ENCODE results near the gene RIMKLB. TPM values are rescaled to one million over a fixed set of nuclear protein-coding genes. Genes with fewer than 3 reads are reported as not detected.
"Not testable (repeated sequence)": the region's sequence is repeated elsewhere in the genome, so short reads cannot be mapped to it uniquely, and the experiment has no call there.

RIMKLB gene
- polyA plus RNA-seq, 1 of the 3 experiments (the other 2 are of a cell fraction) = 24.5 TPM

GRCh38 chr12:8820676-8821407 lies 123.1 kb downstream of the RIMKLB start:
- H3K27me3 ChIP-seq (ENCODE audit: insufficient read depth); POLR2A ChIA-PET; H3K79me2 ChIP-seq (ENCODE audit: insufficient read depth); H3K9me3 ChIP-seq; H3K4me2 ChIP-seq; H4K20me1 ChIP-seq (ENCODE audit: insufficient read depth); H2AFZ ChIP-seq (ENCODE audit: low read depth); H3K27ac ChIP-seq (ENCODE audit: low read depth in 2 of 2, low read length in 1 of 2); H3K4me3 ChIP-seq (ENCODE audit: low read depth in 2 of 2, low read length in 1 of 2); H3K36me3 ChIP-seq (replicated peaks in 1 of 2; ENCODE audit: control insufficient read depth in 1 of 2, insufficient read depth in 2 of 2, low read length in 1 of 2); H3K4me1 ChIP-seq (ENCODE audit: control insufficient read depth in 1 of 2, insufficient read depth in 2 of 2, low read depth in 1 of 2, low read length in 1 of 2); H3K9me2 ChIP-seq; H3F3A ChIP-seq (replicated peaks; ENCODE audit: insufficient read depth); H3K9ac ChIP-seq; DNase-seq: not testable (repeated sequence)
- CTCF ChIA-PET = interaction anchor here (13.2 kb wide), 1 partner anchor 141 kb away, joined by 161 read pairs; no protein-coding TSS in a partner anchor
- WGBS (ENCODE audit: low lambda C conversion rate) = 62% methylated on average over 8 of the region's 8 CpGs

GRCh38 chr12:8821591-8821990 lies 123.8 kb downstream of the RIMKLB start:
- H3K9me2 ChIP-seq = no peaks in the 10 kb centered on the region
- ChIA-PET POLR2A (no interaction called here), CTCF (interaction anchor here (1.4 to 13.2 kb wide), 3 partner anchors 42 to 277 kb away, joined by 3 to 161 read pairs (median 11); no protein-coding TSS in a partner anchor)
- H2AFZ ChIP-seq (ENCODE audit: low read depth) = no peak overlapping the region
- H3K4me2 ChIP-seq = no peak overlapping the region
- TF ChIP-seq PBX3 (IDR thresholded peaks at IDR 0.05) (no peak), EP300 (IDR thresholded peaks at IDR 0.05; ENCODE audit: borderline replicate concordance in 1 of 2, low read depth in 1 of 2, low read length in 1 of 2) (no peak), ELF1 (IDR thresholded peaks at IDR 0.05) (no peak), FOSL2 (IDR thresholded peaks at IDR 0.05; ENCODE audit: borderline replicate concordance, low read depth) (no peak), EZH2phosphoT487 (IDR thresholded peaks at IDR 0.05; ENCODE audit: borderline replicate concordance, low read depth) (no peak), CHD2 (IDR thresholded peaks at IDR 0.05; ENCODE audit: low read length, partially characterized antibody) (no peak), USF1 (IDR thresholded peaks at IDR 0.05; ENCODE audit: borderline replicate concordance, low read depth) (no peak), GABPA (IDR thresholded peaks at IDR 0.05; ENCODE audit: low read depth) (no peak), RCOR1 (IDR thresholded peaks at IDR 0.05; ENCODE audit: low read length) (no peak)
- TF ChIP-seq, protein P1, sequence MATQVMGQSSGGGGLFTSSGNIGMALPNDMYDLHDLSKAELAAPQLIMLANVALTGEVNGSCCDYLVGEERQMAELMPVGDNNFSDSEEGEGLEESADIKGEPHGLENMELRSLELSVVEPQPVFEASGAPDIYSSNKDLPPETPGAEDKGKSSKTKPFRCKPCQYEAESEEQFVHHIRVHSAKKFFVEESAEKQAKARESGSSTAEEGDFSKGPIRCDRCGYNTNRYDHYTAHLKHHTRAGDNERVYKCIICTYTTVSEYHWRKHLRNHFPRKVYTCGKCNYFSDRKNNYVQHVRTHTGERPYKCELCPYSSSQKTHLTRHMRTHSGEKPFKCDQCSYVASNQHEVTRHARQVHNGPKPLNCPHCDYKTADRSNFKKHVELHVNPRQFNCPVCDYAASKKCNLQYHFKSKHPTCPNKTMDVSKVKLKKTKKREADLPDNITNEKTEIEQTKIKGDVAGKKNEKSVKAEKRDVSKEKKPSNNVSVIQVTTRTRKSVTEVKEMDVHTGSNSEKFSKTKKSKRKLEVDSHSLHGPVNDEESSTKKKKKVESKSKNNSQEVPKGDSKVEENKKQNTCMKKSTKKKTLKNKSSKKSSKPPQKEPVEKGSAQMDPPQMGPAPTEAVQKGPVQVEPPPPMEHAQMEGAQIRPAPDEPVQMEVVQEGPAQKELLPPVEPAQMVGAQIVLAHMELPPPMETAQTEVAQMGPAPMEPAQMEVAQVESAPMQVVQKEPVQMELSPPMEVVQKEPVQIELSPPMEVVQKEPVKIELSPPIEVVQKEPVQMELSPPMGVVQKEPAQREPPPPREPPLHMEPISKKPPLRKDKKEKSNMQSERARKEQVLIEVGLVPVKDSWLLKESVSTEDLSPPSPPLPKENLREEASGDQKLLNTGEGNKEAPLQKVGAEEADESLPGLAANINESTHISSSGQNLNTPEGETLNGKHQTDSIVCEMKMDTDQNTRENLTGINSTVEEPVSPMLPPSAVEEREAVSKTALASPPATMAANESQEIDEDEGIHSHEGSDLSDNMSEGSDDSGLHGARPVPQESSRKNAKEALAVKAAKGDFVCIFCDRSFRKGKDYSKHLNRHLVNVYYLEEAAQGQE (IDR thresholded peaks at IDR 0.05; ENCODE audit: low read depth, low read length) = no peak
- TF ChIP-seq, protein P2, sequence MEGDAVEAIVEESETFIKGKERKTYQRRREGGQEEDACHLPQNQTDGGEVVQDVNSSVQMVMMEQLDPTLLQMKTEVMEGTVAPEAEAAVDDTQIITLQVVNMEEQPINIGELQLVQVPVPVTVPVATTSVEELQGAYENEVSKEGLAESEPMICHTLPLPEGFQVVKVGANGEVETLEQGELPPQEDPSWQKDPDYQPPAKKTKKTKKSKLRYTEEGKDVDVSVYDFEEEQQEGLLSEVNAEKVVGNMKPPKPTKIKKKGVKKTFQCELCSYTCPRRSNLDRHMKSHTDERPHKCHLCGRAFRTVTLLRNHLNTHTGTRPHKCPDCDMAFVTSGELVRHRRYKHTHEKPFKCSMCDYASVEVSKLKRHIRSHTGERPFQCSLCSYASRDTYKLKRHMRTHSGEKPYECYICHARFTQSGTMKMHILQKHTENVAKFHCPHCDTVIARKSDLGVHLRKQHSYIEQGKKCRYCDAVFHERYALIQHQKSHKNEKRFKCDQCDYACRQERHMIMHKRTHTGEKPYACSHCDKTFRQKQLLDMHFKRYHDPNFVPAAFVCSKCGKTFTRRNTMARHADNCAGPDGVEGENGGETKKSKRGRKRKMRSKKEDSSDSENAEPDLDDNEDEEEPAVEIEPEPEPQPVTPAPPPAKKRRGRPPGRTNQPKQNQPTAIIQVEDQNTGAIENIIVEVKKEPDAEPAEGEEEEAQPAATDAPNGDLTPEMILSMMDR (IDR thresholded peaks at IDR 0.05) = no peak
- H3K4me1 ChIP-seq (ENCODE audit: control insufficient read depth in 1 of 2, insufficient read depth in 2 of 2, low read depth in 1 of 2, low read length in 1 of 2) = no peaks in the 10 kb centered on the region; a peak in 1 of 4 replicates
- no peaks in the 10 kb centered on the region for H4K20me1 ChIP-seq (ENCODE audit: insufficient read depth)
- H3K4me3 ChIP-seq (ENCODE audit: low read depth in 2 of 2, low read length in 1 of 2) = no peak overlapping the region
- no peak overlapping the region for H3K27ac ChIP-seq (ENCODE audit: low read depth in 2 of 2, low read length in 1 of 2)
- H3F3A ChIP-seq (replicated peaks; ENCODE audit: insufficient read depth) = no peaks in the 10 kb centered on the region
- no peak overlapping the region for H3K9ac ChIP-seq
- no peaks in the 10 kb centered on the region for H3K79me2 ChIP-seq (ENCODE audit: insufficient read depth)
- H3K27me3 ChIP-seq (ENCODE audit: insufficient read depth) = no peaks in the 10 kb centered on the region; the same call in 1 of the 2 replicates
- no peak for DNase-seq
- H3K36me3 ChIP-seq (replicated peaks in 1 of 2; ENCODE audit: control insufficient read depth in 1 of 2, insufficient read depth in 2 of 2, low read length in 1 of 2) = no peaks in the 10 kb centered on the region
- no peaks in the 10 kb centered on the region for H3K9me3 ChIP-seq
- WGBS (ENCODE audit: low lambda C conversion rate) = 57% methylated on average over 3 of the region's 3 CpGs
